Spleen (tissue), 7 donors: ENCODE data around the gene SUV39H1.
"Not testable (repeated sequence)": the region's sequence is repeated elsewhere in the genome, so short reads cannot be mapped to it uniquely, and the experiment has no call there.

Experiments
- CTCF ChIP-seq, 11 experiments: fragments of 200-600 bp in 7 of 11; fragments of 450-650 bp in 4 of 11; sonication (generic) in 4 of 11; IDR thresholded peaks in 8 of 11; conservative IDR thresholded peaks in 3 of 11; 1 replicate in 7 of 11; 2 replicates in 4 of 11; pipeline versions ENCODE4 v1.4.0 to v1.8.0; 2016 to 2021; ENCODE audit warnings: antibody characterized with exemption in 11 of 11, inconsistent platforms in 4 of 11, mild to moderate bottlenecking in 1 of 11
- POLR2A ChIP-seq, 3 donors: fragments of 450-650 bp; IDR thresholded peaks; one replicate each; pipeline ENCODE4 v1.5.1; 2017; ENCODE audit warnings: antibody characterized with exemption in 3 of 3, mild to moderate bottlenecking in 1 of 3
- POLR2AphosphoS5 ChIP-seq, 3 donors: sonication (generic); formaldehyde crosslinking; IDR thresholded peaks; one replicate each; pipeline ENCODE4 v1.5.1; 2017; ENCODE audit warnings: antibody characterized with exemption in 3 of 3
- donor health status: DM: no; HTN: no; CAD: no; lungs with moderate emphysema.
- donor health status: DM: no; HTN: no; CAD: no.
- donor health status: DM: no; HTN: no; CAD: no.

- TF ChIP-seq CTCF (IDR thresholded peaks at IDR 0.05 in 8 of 11, conservative IDR thresholded peaks at IDR 0.05 in 3 of 11); POLR2A (IDR thresholded peaks at IDR 0.05); POLR2AphosphoS5 (IDR thresholded peaks at IDR 0.05): not testable (repeated sequence)
Observed at GRCh38 chrX:48652055-48652579, 44.4 kb upstream of the SUV39H1 start.
